AG09319 (cell line): Measurements from ENCODE around the gene VRK3.
"Not testable (repeated sequence)": the region's sequence is repeated elsewhere in the genome, so short reads cannot be mapped to it uniquely, and the experiment has no call there.

Source experiments
- DNase-seq: peaks from one replicate; pipeline ENCODE4 v3.0.0-alpha.2; 2010; ENCODE audit warnings: low read depth; ENCODE audit errors: extremely low read depth
- CTCF ChIP-seq: IDR thresholded peaks from 2 replicates; pipeline ENCODE4 v1.5.1; 2011; ENCODE audit warnings: low read depth, mild to moderate bottlenecking, inconsistent platforms, low read length, moderate library complexity

VRK3 gene

GRCh38 chr19:49977881-49978280 is 47.3 kb downstream of the VRK3 start:
- TF ChIP-seq CTCF, result no peak
- DNase-seq, result no peak

DNA sequence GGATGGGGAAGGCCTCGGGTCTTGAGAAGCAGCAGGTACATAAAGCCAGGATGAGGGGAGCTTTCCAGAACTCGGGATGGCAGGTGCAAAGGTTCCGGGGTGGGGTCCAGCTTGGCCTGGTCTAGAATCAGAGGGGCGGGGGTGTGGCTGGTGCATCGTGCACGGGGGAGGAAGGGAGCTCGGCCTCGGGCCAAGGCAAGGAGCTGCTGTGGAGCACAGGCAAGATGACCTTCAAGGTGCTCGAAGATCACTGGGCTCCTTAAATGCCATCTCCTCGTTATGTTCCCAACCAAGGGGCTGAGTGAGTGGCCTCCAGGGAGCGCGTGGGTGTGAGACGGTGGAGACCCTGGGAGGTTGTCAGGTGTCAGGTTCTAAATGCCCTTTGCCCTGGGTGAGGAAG is 48.1 kb downstream of the VRK3 start:
- DNase-seq, result no peak
- no peak for TF ChIP-seq CTCF

DNA sequence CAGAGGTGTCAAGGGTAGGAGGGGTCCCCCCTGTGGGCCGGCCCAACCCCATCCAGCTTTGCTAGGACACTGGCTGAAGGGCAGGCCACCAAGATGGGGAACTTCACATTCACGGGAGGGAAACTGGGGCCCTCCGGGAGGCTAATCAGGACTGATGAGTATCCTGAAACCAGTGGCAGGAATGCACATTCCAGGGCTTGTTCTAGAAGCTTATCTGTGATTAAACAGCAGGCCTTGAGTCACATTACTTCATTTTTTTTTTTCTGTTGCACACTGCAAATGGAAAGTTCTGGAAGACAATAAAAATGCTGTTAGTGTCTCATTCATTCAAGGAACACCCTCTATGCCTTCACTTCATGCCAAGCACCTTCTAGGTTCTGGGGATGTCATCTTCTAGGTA is 48.7 kb downstream of the VRK3 start:
- no peak for TF ChIP-seq CTCF

DNA sequence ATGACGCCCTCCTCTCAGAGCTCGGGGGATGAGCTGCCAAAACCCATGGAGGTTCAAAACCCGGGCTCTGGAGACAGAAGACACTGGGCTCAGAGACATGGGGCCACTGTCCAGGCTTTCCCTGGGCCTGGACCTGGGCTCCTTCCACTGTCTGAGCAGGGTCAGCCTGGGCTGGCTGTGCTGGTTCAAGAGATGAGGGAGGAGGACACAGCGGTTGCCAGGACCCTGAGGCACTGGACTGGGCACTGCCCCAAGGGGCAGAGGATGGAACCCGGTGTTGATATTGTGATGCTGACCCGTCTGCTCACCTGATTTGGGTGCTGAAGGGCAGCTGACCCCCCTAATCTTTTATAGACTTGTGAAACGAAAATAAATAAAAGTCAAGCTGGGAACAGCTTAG is 50.1 kb downstream of the VRK3 start:
- no peak for DNase-seq
- TF ChIP-seq CTCF, result no peak

More for the DNA sequence above, 48.7 kb downstream of the VRK3 start:
- no peak for DNase-seq

- TF ChIP-seq CTCF, result no peak
- DNase-seq, result no peak
These were observed 51.2 kb downstream of the VRK3 start for GRCh38 chr19:49973987-49974386.

- no peak for DNase-seq
- TF ChIP-seq CTCF, result no peak
These were observed 52.3 kb downstream of the VRK3 start for GRCh38 chr19:49972841-49973240.

DNA sequence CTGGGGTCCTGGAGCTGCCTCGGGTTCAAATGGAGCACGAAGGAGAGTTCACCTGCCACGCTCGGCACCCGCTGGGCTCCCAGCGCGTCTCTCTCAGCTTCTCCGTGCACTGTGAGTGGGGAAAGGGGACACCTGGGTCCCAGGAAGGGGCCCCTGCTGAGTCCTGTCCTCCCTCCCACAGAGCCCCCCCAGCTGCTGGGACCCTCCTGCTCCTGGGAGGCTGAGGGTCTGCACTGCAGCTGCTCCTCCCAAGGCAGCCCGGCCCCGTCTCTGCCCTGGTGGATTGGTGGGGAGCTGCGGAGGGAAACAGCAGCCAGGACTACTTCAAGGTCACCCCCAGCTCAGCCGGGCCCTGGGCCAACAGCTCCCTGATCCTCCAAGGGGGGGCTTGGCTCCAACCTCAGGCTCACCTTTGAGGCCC is 53.2 kb downstream of the VRK3 start:
- no peak for TF ChIP-seq CTCF
- DNase-seq, result no peak

- not testable (repeated sequence) for DNase-seq
These were observed 55.8 kb downstream of the VRK3 start for GRCh38 chr19:49969355-49969754.
